LNCAP (cell line): Measurements from ENCODE around the gene ING2.

ENCODE experiments used
- CTCF ChIP-seq: fragments of 450-650 bp; IDR thresholded peaks from 2 replicates; pipeline ENCODE4 v1.5.1; 2017; ENCODE audit warnings: mild to moderate bottlenecking

ING2 gene

DNA sequence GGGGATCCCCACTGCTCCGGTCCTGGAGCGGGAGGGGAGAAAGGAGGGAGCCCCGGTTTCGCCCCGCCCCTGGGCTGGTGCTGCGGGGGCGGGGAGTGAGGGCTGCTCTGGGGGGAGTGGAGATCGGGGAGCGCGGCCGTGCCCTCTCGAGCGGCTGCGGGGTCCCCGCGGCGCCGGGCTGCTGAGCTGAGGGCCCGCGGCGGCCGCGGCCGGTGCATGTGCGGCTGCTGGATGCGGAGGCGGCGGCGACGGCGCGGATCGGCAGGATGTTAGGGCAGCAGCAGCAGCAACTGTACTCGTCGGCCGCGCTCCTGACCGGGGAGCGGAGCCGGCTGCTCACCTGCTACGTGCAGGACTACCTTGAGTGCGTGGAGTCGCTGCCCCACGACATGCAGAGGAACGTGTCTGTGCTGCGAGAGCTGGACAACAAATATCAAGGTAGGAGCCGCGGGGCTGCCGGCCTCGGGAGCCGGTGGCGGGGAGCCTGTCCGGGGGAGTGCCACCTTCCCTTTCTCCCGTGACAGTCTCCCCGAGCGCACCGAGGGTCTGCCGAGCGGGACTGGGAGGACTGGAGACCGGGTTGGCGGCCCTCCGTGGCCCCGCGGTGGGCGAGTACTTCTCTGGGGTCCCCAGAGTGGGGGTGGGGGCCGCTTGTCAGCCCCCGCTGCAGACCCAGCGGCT lies at the start of gene ING2:
ING2 (plus strand) TSS at position 129 of the 681 bp plus-strand sequence; CDS start at position 267, 138 bp downstream.
- TF ChIP-seq CTCF: no peak

GRCh38 chr4:183455431-183456195 lies 49.2 kb upstream of the ING2 start:
- no peak for TF ChIP-seq CTCF

DNA sequence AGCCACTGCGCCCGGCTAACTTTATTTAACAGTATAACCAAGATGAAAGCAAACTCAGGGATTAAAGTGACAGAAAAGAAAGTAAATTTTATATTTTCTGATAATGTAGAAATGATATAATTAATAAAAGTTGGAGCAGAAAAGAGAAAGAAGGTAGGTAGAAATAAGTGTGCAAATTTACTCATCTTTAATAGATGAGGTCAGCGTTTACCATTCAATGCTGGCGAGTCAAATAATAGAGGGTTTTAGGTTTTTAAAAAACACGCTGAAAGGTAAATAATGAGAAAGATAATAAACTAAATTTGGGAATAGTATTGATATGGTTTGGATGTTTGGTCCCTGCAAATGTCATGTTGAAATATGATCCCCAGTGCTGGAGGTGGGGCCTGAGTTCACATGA lies 46.9 kb upstream of the ING2 start:
- no peak for TF ChIP-seq CTCF

DNA sequence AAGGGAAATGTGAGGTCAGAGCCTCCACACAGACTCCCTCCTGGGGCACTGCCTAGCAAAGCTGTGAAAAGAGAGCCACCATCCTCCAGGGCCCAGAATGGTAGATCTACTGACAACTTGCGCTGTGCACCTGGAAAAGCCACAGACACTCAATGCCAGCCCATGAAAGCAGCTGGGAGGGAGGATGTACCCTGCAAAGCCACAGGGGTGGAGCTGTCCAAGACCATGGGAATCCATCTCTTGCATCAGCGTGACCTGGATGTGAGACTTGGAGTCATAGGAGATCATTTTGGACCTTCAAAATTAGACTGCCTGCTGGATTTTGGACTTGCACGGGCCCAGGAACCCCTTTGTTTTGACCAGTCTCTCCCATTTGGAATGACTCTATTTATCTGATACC lies 37.6 kb upstream of the ING2 start:
- TF ChIP-seq CTCF: no peak

DNA sequence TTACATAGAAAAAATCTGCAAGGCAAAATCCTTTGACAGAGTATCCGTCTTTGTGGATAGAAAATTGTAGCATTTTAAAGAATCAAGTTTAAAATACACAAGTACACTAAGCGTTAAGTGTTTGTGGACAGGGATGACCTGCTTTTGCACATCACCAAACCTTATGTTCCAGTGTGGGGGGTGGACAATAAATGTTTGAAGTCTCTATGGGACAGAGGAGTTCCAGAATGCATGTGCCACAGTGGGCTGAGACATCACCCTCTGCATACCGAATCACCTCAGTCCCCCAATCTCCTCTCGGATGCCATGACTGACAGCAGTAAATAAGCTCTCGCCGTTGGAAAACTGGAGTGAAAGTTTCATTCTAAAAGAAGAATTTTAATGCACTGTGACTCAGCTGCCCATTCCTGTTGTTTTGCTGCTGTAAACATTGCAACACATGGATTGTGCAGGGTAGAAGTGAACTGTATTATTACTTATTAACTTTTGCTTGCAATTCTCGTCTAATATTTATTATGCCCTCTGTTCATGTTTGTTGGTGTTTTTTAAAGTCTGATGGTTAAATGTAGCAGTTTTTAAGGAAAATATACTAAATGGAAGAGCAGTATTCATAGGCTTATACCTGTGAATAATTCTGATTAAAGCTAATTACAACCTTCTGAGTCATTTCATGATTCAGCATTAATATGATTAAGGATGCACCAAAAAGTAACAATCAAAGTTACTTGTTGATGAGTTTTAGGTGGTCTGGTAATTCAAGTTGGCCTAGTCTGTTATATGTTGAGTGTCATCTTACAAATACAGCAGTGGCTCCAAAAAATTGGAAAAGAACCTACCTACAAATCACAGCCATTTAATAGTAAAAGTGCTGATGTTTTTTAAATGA lies 36.4 kb upstream of the ING2 start:
- TF ChIP-seq CTCF: no peak

- no peak for TF ChIP-seq CTCF
Observed at GRCh38 chr4:183469285-183469684, 35.6 kb upstream of the ING2 start.

- no peak for TF ChIP-seq CTCF
Observed at GRCh38 chr4:183469936-183470335, 34.9 kb upstream of the ING2 start.
